Upper lobe of left lung (tissue), 4 donors: ENCODE results near the gene PSENEN.

Experiments used
- EP300 ChIP-seq, 4 donors: sonication (generic); formaldehyde crosslinking; IDR thresholded peaks; one replicate each; pipeline ENCODE4 v1.5.1; 2017; ENCODE audit warnings: antibody characterized with exemption in 4 of 4, control low read depth in 2 of 4
- TF ChIP-seq, protein P1 (sequence below), 6 experiments: fragments of 450-650 bp in 4 of 6; fragments of 200-600 bp in 2 of 6; sonication (generic) in 2 of 6; IDR thresholded peaks; one replicate each; pipeline ENCODE4 v1.5.1; 2016 to 2019; ENCODE audit warnings: antibody characterized with exemption in 6 of 6

GRCh38 chr19:35712567-35713505 lies 32.6 kb upstream of the PSENEN start:
- TF ChIP-seq, protein P1, sequence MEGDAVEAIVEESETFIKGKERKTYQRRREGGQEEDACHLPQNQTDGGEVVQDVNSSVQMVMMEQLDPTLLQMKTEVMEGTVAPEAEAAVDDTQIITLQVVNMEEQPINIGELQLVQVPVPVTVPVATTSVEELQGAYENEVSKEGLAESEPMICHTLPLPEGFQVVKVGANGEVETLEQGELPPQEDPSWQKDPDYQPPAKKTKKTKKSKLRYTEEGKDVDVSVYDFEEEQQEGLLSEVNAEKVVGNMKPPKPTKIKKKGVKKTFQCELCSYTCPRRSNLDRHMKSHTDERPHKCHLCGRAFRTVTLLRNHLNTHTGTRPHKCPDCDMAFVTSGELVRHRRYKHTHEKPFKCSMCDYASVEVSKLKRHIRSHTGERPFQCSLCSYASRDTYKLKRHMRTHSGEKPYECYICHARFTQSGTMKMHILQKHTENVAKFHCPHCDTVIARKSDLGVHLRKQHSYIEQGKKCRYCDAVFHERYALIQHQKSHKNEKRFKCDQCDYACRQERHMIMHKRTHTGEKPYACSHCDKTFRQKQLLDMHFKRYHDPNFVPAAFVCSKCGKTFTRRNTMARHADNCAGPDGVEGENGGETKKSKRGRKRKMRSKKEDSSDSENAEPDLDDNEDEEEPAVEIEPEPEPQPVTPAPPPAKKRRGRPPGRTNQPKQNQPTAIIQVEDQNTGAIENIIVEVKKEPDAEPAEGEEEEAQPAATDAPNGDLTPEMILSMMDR (IDR thresholded peaks at IDR 0.05) = no peak
- TF ChIP-seq EP300 (IDR thresholded peaks at IDR 0.05) = no peak
